Cardiac muscle cell (in vitro differentiated cells and primary cell): ENCODE results near the gene CD248. TPM values are rescaled to one million over a fixed set of nuclear protein-coding genes. Genes with fewer than 3 reads are reported as not detected.

Experiments
- DNase-seq, 2 donors: peaks; one replicate each; pipeline versions ENCODE4 v3.0.0 to v3.0.0-alpha.2; 2010 to 2017; ENCODE audit warnings: low read depth in 1 of 2, low spot score in 1 of 2
- H3K27ac ChIP-seq: fragments of 200-600 bp; sonication (generic); 2 replicates; pipeline ENCODE4 v1.5.1; 2016
- H3K27me3 ChIP-seq: fragments of 200-600 bp; sonication (generic); 2 replicates; pipeline ENCODE4 v1.6.0; 2016; ENCODE audit warnings: control low read depth
- H3K36me3 ChIP-seq: fragments of 200-600 bp; sonication (generic); 2 replicates; pipeline ENCODE4 v1.5.1; 2016; ENCODE audit warnings: control low read depth
- H3K4me1 ChIP-seq: fragments of 200-600 bp; sonication (generic); 2 replicates; pipeline ENCODE4 v1.8.1; 2017; ENCODE audit warnings: low read depth, mild to moderate bottlenecking, mixed run types
- H3K4me3 ChIP-seq: fragments of 200-600 bp; sonication (generic); 2 replicates; pipeline ENCODE4 v1.5.1; 2016; ENCODE audit warnings: mild to moderate bottlenecking
- H3K9me3 ChIP-seq: fragments of 200-600 bp; sonication (generic); 2 replicates; pipeline ENCODE4 v1.5.1; 2017; ENCODE audit warnings: low read depth, mild to moderate bottlenecking, control low read depth
- polyA plus RNA-seq: library from polyadenylated mRNA; unstranded; fragments of >200 nt; fragmentation: Nextera tagmentation; extraction: Ambion mirVana; gene quantifications from 2 replicates; pipeline ENCODE4 v1.2.1, GENCODE V29; 2016
- total RNA-seq: library from RNA; depleted of rRNA; stranded (reverse); fragments of >200 nt; gene quantifications from 2 replicates; pipeline ENCODE4 v1.2.3, GENCODE V29; 2016
- TF ChIP-seq, protein P1 (sequence below): IDR thresholded peaks from 2 replicates; pipeline ENCODE4 v1.5.1; 2012; ENCODE audit warnings: low read depth, mild to moderate bottlenecking, low read length

Gene CD248
- total and polyA plus RNA-seq, 2 experiments from 2014 or later: 11.4 to 20.2 TPM

DNA sequence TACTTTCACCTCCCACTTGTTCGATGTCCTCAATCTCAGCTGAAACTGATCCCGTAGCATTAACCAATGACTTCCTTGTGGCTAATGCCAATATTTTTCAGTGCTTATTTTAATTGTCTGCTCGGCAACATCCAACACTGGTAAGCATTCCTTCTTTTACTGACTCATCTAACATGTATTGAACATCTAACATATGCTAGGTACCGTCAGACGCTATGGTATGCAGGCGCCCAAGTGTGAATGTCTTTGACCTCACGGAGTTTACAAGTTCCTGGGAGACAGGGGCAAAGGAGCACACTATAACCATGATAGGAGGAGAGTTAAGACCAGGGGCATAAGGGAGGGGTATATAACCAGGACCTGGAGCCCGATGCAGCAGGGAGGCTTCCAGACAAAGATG, 26.3 kb upstream of the CD248 start:
- no peak overlapping the region for H3K27ac ChIP-seq
- no peaks in the 10 kb centered on the region for H3K9me3 ChIP-seq
- H3K27me3 ChIP-seq: no peaks in the 10 kb centered on the region
- TF ChIP-seq, protein P1, sequence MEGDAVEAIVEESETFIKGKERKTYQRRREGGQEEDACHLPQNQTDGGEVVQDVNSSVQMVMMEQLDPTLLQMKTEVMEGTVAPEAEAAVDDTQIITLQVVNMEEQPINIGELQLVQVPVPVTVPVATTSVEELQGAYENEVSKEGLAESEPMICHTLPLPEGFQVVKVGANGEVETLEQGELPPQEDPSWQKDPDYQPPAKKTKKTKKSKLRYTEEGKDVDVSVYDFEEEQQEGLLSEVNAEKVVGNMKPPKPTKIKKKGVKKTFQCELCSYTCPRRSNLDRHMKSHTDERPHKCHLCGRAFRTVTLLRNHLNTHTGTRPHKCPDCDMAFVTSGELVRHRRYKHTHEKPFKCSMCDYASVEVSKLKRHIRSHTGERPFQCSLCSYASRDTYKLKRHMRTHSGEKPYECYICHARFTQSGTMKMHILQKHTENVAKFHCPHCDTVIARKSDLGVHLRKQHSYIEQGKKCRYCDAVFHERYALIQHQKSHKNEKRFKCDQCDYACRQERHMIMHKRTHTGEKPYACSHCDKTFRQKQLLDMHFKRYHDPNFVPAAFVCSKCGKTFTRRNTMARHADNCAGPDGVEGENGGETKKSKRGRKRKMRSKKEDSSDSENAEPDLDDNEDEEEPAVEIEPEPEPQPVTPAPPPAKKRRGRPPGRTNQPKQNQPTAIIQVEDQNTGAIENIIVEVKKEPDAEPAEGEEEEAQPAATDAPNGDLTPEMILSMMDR: no peak
- no peak overlapping the region for H3K4me3 ChIP-seq
- no peak for DNase-seq
- peaks cover 14% of the 10 kb centered on the region for H3K4me1 ChIP-seq
- H3K36me3 ChIP-seq: peaks cover 12% of the 10 kb centered on the region

DNA sequence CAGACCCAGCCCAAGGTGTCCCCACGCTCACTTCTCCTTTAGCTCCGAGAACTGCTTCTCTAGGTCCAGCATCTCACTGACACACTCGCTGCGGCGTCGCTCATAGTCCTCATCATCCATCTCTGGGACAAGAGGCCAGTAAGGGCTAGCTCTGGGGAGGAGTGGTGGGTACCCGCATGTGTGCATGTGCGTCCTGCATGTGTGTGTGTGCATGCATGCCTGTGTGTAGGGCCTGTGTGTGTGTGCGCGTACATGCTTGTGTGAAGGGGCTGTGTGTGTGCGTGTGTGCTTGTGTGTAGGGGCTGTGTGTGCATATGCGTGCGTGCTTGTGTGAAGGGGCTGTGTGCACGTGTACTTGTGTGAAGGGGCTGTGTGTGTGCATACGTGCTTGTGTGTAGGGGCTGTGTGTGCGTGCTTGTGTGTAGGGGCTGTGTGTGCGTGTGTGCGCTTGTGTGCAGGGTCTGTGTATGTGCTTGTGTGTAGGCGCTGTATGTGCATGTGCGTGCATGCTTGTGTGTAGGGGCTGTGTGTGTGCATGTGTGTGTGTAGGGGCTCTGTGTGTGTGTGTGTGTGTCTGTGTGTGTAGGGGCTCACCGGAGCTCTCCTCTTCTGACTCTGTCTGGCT, 24.8 kb upstream of the CD248 start:
- H3K27me3 ChIP-seq: no peaks in the 10 kb centered on the region
- H3K27ac ChIP-seq: no peak overlapping the region
- H3K4me1 ChIP-seq: peaks cover 14% of the 10 kb centered on the region
- no peak for DNase-seq
- H3K9me3 ChIP-seq: no peaks in the 10 kb centered on the region
- H3K36me3 ChIP-seq: peaks cover 12% of the 10 kb centered on the region
- H3K4me3 ChIP-seq: no peak overlapping the region
- TF ChIP-seq, protein P1: no peak

DNA sequence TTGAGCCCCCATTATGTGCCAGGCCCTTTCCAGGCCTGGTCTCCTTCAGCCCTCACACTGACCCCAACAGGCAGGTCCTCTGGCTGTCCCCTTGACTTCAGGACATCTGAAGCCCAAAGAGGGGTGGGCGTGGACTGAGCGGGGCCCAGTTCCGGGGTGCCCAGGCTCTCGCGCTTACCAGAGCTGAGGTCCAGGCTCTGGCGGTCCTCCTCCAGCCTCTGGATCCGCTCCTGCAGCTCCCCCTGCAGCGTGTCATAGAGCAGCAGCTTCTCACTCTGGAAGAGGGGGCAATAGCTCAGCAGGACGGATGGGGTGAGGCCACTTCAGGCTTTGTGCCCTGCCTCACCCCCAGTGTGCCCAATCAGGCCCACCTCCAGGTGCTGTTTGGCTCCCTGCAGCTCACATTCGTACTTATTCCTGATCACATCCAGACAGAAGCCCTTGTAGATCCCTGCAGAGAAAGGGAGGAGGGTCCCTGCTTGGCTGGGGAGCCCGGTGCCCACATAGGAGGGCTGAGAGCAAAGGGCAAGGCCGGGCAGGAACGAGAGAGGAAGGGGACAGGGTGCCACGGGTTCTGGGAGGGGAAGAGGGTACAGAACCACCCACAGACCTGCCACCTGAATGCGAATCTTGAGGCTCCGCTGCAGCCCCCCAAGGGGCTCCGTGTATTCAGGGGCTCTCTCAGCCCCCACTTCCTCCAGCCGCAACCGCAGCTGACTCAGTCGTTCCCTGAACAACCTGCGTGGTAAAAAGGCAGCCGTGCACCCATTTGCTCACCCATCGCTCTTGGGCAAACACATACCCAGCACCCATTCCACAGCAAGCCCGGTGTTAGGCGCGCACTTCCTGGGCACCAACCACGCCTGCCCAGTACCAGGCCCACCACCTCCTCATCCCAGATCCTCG, 24.0 kb upstream of the CD248 start:
- Histone ChIP-seq H3K36me3 (peaks cover 12% of the 10 kb centered on the region), H3K27ac (no peak overlapping the region), H3K4me1 (peaks cover 7% of the 10 kb centered on the region), H3K4me3 (no peak overlapping the region), H3K9me3 (no peaks in the 10 kb centered on the region), H3K27me3 (no peaks in the 10 kb centered on the region)
- DNase-seq: no peak
- TF ChIP-seq, protein P1: no peak

DNA sequence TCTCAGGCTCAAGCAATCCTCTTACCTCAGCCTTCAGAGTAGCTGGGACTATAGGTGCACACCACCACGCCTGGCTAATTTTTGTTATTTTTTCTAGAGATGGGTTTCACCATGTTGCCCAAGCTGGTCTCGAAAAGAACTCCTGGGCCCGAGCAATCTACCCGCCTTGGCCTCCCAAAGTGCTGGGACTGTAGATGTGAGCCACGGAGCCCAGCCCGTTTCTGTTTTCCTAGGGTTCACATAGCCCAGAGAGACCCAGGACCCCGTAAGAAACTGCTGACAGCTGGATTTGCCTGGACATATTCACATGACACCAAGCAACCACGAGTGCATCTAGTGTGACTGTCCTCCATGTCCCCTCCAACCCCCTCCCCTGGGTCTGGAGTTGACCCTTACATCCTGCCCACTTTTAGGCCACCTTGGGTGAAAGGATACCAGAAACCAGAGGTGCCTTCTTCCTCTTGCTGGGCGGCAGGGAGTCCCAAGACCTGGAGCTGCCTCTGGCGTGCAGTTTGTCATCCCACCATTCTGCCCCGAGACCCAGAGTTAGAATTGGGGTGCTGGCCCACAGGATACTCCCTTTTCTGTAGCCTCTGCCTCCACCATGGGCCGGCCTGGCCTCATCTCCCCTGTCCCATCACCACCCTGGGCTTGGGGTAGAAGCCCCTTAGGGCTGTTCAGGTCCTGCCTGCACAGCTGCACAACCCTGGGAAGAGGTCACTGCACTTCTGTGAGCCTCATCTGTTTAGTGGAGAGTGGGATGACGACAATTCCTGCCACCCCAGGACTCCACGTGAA, 23.0 kb upstream of the CD248 start:
- TF ChIP-seq, protein P1: no peak
- peaks cover 4% of the 10 kb centered on the region for H3K4me1 ChIP-seq
- no peak overlapping the region for H3K4me3 ChIP-seq
- DNase-seq: no peak
- no peaks in the 10 kb centered on the region for H3K9me3 ChIP-seq
- H3K27me3 ChIP-seq: no peaks in the 10 kb centered on the region
- H3K36me3 ChIP-seq: peaks cover 12% of the 10 kb centered on the region
- H3K27ac ChIP-seq: no peak overlapping the region

DNA sequence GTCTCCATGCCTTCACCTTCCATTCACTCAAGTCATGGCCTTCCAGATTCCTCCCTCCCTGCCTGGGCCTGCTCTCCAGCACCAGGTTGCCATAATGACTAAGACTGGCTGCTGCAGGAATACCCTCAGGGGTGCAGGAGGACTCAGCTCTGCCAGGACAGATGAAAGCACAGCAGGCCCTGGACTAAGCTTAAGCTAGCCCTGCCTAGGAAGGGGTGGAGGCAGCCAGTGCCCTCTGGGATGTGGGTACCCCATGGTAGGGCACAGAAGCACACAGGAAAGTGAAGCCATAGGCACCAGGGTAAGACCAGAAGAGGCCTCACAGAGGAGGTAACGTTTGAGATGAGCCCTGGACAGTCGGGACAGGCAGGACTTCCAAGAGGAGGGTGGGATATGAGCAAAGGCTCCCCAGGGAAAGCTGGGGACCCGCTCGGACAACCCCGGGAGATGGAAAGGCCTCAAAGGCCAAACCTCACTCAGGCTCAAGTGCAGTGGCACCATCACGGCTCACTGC, 22.4 kb upstream of the CD248 start:
- DNase-seq: no peak
- TF ChIP-seq, protein P1: no peak
- H3K36me3 ChIP-seq: peaks cover 12% of the 10 kb centered on the region

More for the DNA sequence above, 22.4 kb upstream of the CD248 start:
- Histone ChIP-seq H3K27me3 (no peaks in the 10 kb centered on the region), H3K4me1 (peaks cover 4% of the 10 kb centered on the region), H3K27ac (no peak overlapping the region), H3K4me3 (no peak overlapping the region), H3K9me3 (no peaks in the 10 kb centered on the region)
